ENCODE data around the gene IGFL1. TPM values are rescaled to one million over a fixed set of nuclear protein-coding genes. Genes with fewer than 3 reads are reported as not detected.
"Not testable (repeated sequence)": the region's sequence is repeated elsewhere in the genome, so short reads cannot be mapped to it uniquely, and the experiment has no call there.

Gene IGFL1
- total and polyA plus RNA-seq, 2 donors (not counting 1 experiment from before 2014, with no cell fraction given) = 0.15 TPM; not detected in 1

- Mint-ChIP-seq H3K27me3 (peaks cover 31% of the 10 kb centered on the region), H3K27ac (no peak overlapping the region), H3K9me3 (ENCODE audit: insufficient read depth) (no peaks in the 10 kb centered on the region), H3K4me1 (no peaks in the 10 kb centered on the region), H3K4me3 (no peak overlapping the region)
- H4K20me1 ChIP-seq (ENCODE audit: control insufficient read depth, insufficient read depth, low read length, poor library complexity, severe bottlenecking) = no peaks in the 10 kb centered on the region
- no peak overlapping the region for H2AFZ ChIP-seq (ENCODE audit: insufficient read depth, low read depth, low read length, poor library complexity, severe bottlenecking)
- no peak overlapping the region for H3K27ac ChIP-seq (ENCODE audit: low read length in 2 of 2)
- intact Hi-C loops (cut with micrococcal nuclease) = no loop called here
- no peaks in the 10 kb centered on the region for H3K36me3 ChIP-seq (replicated peaks in 1 of 2; ENCODE audit: control extremely low read depth in 1 of 2, control insufficient read depth in 1 of 2, extremely low read depth in 1 of 2, insufficient read depth in 2 of 2, low read length in 1 of 2)
- ChIA-PET CTCF (no interaction called here), POLR2A (no interaction called here)
- no peaks in the 10 kb centered on the region for H3K9me3 ChIP-seq (ENCODE audit: control extremely low read depth in 1 of 3, control insufficient read depth in 2 of 3, insufficient read depth in 1 of 3, low read length in 2 of 3)
- H3K9ac ChIP-seq (ENCODE audit: low read length) = no peak overlapping the region
- peaks cover 0 to 7% (median 0%) of the 10 kb centered on the region in 4 experiments for H3K27me3 ChIP-seq (replicated peaks in 1 of 4; ENCODE audit: control extremely low read depth in 1 of 4, control insufficient read depth in 3 of 4, insufficient read depth in 4 of 4, low read length in 3 of 4)
- DNase-seq = no peak
- no peak overlapping the region for H3K4me2 ChIP-seq (replicated peaks; ENCODE audit: low read depth, low read length, poor library complexity, severe bottlenecking)
- no peak for ATAC-seq (ENCODE audit: low read depth)
- no peaks in the 10 kb centered on the region for H3K4me1 ChIP-seq (ENCODE audit: control insufficient read depth in 2 of 2, insufficient read depth in 2 of 2, low read length in 2 of 2)
- no peak for TF ChIP-seq CTCF (IDR thresholded peaks at IDR 0.05)
- no peak for TF ChIP-seq EZH2 (IDR thresholded peaks at IDR 0.05; ENCODE audit: borderline replicate concordance, insufficient read depth, low read depth, low read length, poor library complexity, severe bottlenecking)
- H3K4me3 ChIP-seq (ENCODE audit: control extremely low read depth in 1 of 5, extremely low read depth in 1 of 5, insufficient read depth in 1 of 5, low read depth in 2 of 5, low read length in 4 of 5) = no peak overlapping the region
- WGBS (ENCODE audit: insufficient coverage) = no CpG with 5 or more reads among the region's 4 CpGs
- no peaks in the 10 kb centered on the region for H3K79me2 ChIP-seq (ENCODE audit: control insufficient read depth, insufficient read depth, low read length)
These were observed 25.2 kb downstream of the IGFL1 start for GRCh38 chr19:46254776-46255175.

- no peak overlapping the region for H2AFZ ChIP-seq (ENCODE audit: insufficient read depth, low read depth, low read length, poor library complexity, severe bottlenecking)
- ATAC-seq (ENCODE audit: low read depth) = no peak
- no peaks in the 10 kb centered on the region for H3K36me3 ChIP-seq (replicated peaks in 1 of 2; ENCODE audit: control extremely low read depth in 1 of 2, control insufficient read depth in 1 of 2, extremely low read depth in 1 of 2, insufficient read depth in 2 of 2, low read length in 1 of 2)
- no peaks in the 10 kb centered on the region for H3K79me2 ChIP-seq (ENCODE audit: control insufficient read depth, insufficient read depth, low read length)
- ChIA-PET CTCF (no interaction called here), POLR2A (no interaction called here)
- no peaks in the 10 kb centered on the region for H3K9me3 ChIP-seq (ENCODE audit: control extremely low read depth in 1 of 3, control insufficient read depth in 2 of 3, insufficient read depth in 1 of 3, low read length in 2 of 3)
- no peaks in the 10 kb centered on the region for H3K4me1 ChIP-seq (ENCODE audit: control insufficient read depth in 2 of 2, insufficient read depth in 2 of 2, low read length in 2 of 2)
- TF ChIP-seq CTCF (IDR thresholded peaks at IDR 0.05) = no peak
- no peak for TF ChIP-seq EZH2 (IDR thresholded peaks at IDR 0.05; ENCODE audit: borderline replicate concordance, insufficient read depth, low read depth, low read length, poor library complexity, severe bottlenecking)
- peaks cover 0 to 14% (median 0%) of the 10 kb centered on the region in 4 experiments for H3K27me3 ChIP-seq (replicated peaks in 1 of 4; ENCODE audit: control extremely low read depth in 1 of 4, control insufficient read depth in 3 of 4, insufficient read depth in 4 of 4, low read length in 3 of 4)
- 98% methylated on average over 4 of the region's 8 CpGs for WGBS (ENCODE audit: insufficient coverage)
- Mint-ChIP-seq H3K27me3 (peaks cover 30% of the 10 kb centered on the region), H3K4me1 (no peaks in the 10 kb centered on the region), H3K4me3 (no peak overlapping the region), H3K9me3 (ENCODE audit: insufficient read depth) (no peaks in the 10 kb centered on the region), H3K27ac (no peak overlapping the region)
- intact Hi-C loops (cut with micrococcal nuclease) = no loop called here
- no peaks in the 10 kb centered on the region for H4K20me1 ChIP-seq (ENCODE audit: control insufficient read depth, insufficient read depth, low read length, poor library complexity, severe bottlenecking)
- H3K9ac ChIP-seq (ENCODE audit: low read length) = no peak overlapping the region
- no peak overlapping the region for H3K4me2 ChIP-seq (replicated peaks; ENCODE audit: low read depth, low read length, poor library complexity, severe bottlenecking)
- no peak for DNase-seq
- H3K4me3 ChIP-seq (ENCODE audit: control extremely low read depth in 1 of 5, extremely low read depth in 1 of 5, insufficient read depth in 1 of 5, low read depth in 2 of 5, low read length in 4 of 5) = no peak overlapping the region
- no peak overlapping the region for H3K27ac ChIP-seq (ENCODE audit: low read length in 2 of 2)
These were observed 27.3 kb downstream of the IGFL1 start for GRCh38 chr19:46256855-46257254.

GRCh38 chr19:46261501-46261900, 32.0 kb downstream of the IGFL1 start:
- H3K36me3 ChIP-seq (replicated peaks in 1 of 2; ENCODE audit: control extremely low read depth in 1 of 2, control insufficient read depth in 1 of 2, extremely low read depth in 1 of 2, insufficient read depth in 2 of 2, low read length in 1 of 2); H3K4me2 ChIP-seq (replicated peaks; ENCODE audit: low read depth, low read length, poor library complexity, severe bottlenecking); H3K4me1 ChIP-seq (ENCODE audit: control insufficient read depth in 2 of 2, insufficient read depth in 2 of 2, low read length in 2 of 2); H3K9ac ChIP-seq (ENCODE audit: low read length); H2AFZ ChIP-seq (ENCODE audit: insufficient read depth, low read depth, low read length, poor library complexity, severe bottlenecking); DNase-seq; H3K4me1 Mint-ChIP-seq; H3K4me3 Mint-ChIP-seq; POLR2A ChIA-PET; H3K9me3 Mint-ChIP-seq (ENCODE audit: insufficient read depth); H3K27ac ChIP-seq (ENCODE audit: low read length in 2 of 2); intact Hi-C loops (cut with micrococcal nuclease); CTCF ChIA-PET; H3K9me3 ChIP-seq (ENCODE audit: control extremely low read depth in 1 of 3, control insufficient read depth in 2 of 3, insufficient read depth in 1 of 3, low read length in 2 of 3); H3K27ac Mint-ChIP-seq; H3K4me3 ChIP-seq (ENCODE audit: control extremely low read depth in 1 of 5, extremely low read depth in 1 of 5, insufficient read depth in 1 of 5, low read depth in 2 of 5, low read length in 4 of 5); ATAC-seq (ENCODE audit: low read depth); H3K79me2 ChIP-seq (ENCODE audit: control insufficient read depth, insufficient read depth, low read length); H4K20me1 ChIP-seq (ENCODE audit: control insufficient read depth, insufficient read depth, low read length, poor library complexity, severe bottlenecking): not testable (repeated sequence)
- WGBS (ENCODE audit: insufficient coverage) = 93% methylated on average over 2 of the region's 7 CpGs
- peaks cover 0 to 12% (median 0%) of the 10 kb centered on the region in 4 experiments for H3K27me3 ChIP-seq (replicated peaks in 1 of 4; ENCODE audit: control extremely low read depth in 1 of 4, control insufficient read depth in 3 of 4, insufficient read depth in 4 of 4, low read length in 3 of 4)
- peaks cover 28% of the 10 kb centered on the region for H3K27me3 Mint-ChIP-seq

All from B cell (primary cell).